GM12878 (cell line): Measurements from ENCODE around the gene PRR23B. TPM values are rescaled to one million over a fixed set of nuclear protein-coding genes. Genes with fewer than 3 reads are reported as not detected.

ENCODE experiments used
- ATAC-seq: fragments of 200-7000 bp; cut with Tn5 transposase; 3 replicates; pipeline ENCODE4 v1.9.1; 2020; ENCODE audit warnings: mild to moderate bottlenecking, moderate library complexity
- BruUV-seq: library from RNA; stranded (reverse); fragments of 400-500 nt; replicated peaks from 2 replicates; lab custom pipeline; 2021; lab: Mats Ljungman, UMichigan
- CTCF ChIA-PET: fragments of 300-600 bp; sonication (Branson Sonifier 250); formaldehyde crosslinking; extraction: SDS; loops from one replicate; lab custom pipeline; 2021; ENCODE audit warnings: inconsistent platforms; lab: Yijun Ruan, JAX
- POLR2A ChIA-PET: fragments of 350-600 bp; formaldehyde crosslinking; extraction: SDS; loops from one replicate; lab custom pipeline; 2021; ENCODE audit warnings: inconsistent platforms; lab: Charles Lee
- RAD21 ChIA-PET: fragments of 300-600 bp; sonication (Branson Sonifier 250); formaldehyde crosslinking; loops from one replicate; lab custom pipeline; 2023; ENCODE audit warnings: antibody characterized with exemption; ENCODE audit not compliant: unreplicated experiment; lab: Charles Lee
- SMC1A ChIA-PET: fragments of 300-600 bp; sonication (Branson Sonifier 250); formaldehyde crosslinking; loops from one replicate; lab custom pipeline; 2023; ENCODE audit not compliant: unreplicated experiment, uncharacterized antibody; lab: Charles Lee
- DNase-seq: peaks from one replicate; pipeline ENCODE4 v3.0.0-alpha.2; 2011; ENCODE audit warnings: low read depth, low spot score
- FAIRE-seq: peaks from 3 replicates; lab custom pipeline; 2011; peaks lifted over from hg19 to GRCh38; lab: Jason Lieb, UNC
- H2AFZ ChIP-seq: 2 replicates; pipeline ENCODE4 v1.6.0; 2011; ENCODE audit warnings: low read depth, low read length, control low read depth; ENCODE audit not compliant: control insufficient read depth
- H3K27ac ChIP-seq: 2 replicates; pipeline ENCODE4 v1.5.1; 2011; ENCODE audit warnings: control low read depth; ENCODE audit not compliant: control insufficient read depth, insufficient read depth
- H3K27me3 ChIP-seq, 2 experiments: replicated peaks in 1 of 2; 2 replicates each; pipeline versions ENCODE4 v1.6.0 to v1.6.1; 2011; ENCODE audit warnings: low read length in 1 of 2; ENCODE audit not compliant: control insufficient read depth in 2 of 2, insufficient read depth in 2 of 2
- H3K36me3 ChIP-seq, 2 experiments: 2 replicates each; pipeline ENCODE4 v1.5.1; 2011; ENCODE audit warnings: low read length in 1 of 2; ENCODE audit not compliant: control insufficient read depth in 2 of 2, insufficient read depth in 2 of 2
- H3K4me1 ChIP-seq: 2 replicates; pipeline ENCODE4 v1.6.1; 2011; ENCODE audit warnings: mild to moderate bottlenecking, low read length, moderate library complexity, mixed read lengths; ENCODE audit not compliant: control insufficient read depth, insufficient read depth
- H3K4me2 ChIP-seq: 2 replicates; pipeline ENCODE4 v1.6.0; 2011; ENCODE audit warnings: control low read depth; ENCODE audit not compliant: control insufficient read depth, insufficient read depth
- H3K4me3 ChIP-seq: fragments of 200-600 bp; sonication (generic); 2 replicates; pipeline ENCODE4 v1.5.1; 2016
- H3K79me2 ChIP-seq: 2 replicates; pipeline ENCODE4 v1.6.0; 2011; ENCODE audit warnings: low read length; ENCODE audit not compliant: control insufficient read depth, insufficient read depth
- H3K9ac ChIP-seq: 2 replicates; pipeline ENCODE4 v1.8.0; 2011; ENCODE audit warnings: low read length, control low read depth, mixed read lengths; ENCODE audit not compliant: control insufficient read depth, insufficient read depth
- H3K9me3 ChIP-seq: replicated peaks from 3 replicates; pipeline ENCODE4 v1.5.1; 2011; ENCODE audit warnings: mild to moderate bottlenecking, low read length; ENCODE audit not compliant: control insufficient read depth, insufficient read depth
- H4K20me1 ChIP-seq: 2 replicates; pipeline ENCODE4 v1.6.0; 2011; ENCODE audit not compliant: control insufficient read depth, insufficient read depth
- BMI1 ChIP-seq: fragments of 450-650 bp; IDR thresholded peaks from 2 replicates; pipeline ENCODE4 v1.6.1; 2016; ENCODE audit warnings: mild to moderate bottlenecking, moderate library complexity, borderline replicate concordance
- CHD4 ChIP-seq: fragments of 200-600 bp; sonication (generic); IDR thresholded peaks from 2 replicates; pipeline ENCODE4 v1.6.1; 2016; ENCODE audit warnings: mild to moderate bottlenecking
- CREB1 ChIP-seq: IDR thresholded peaks from 2 replicates; pipeline ENCODE4 v1.6.1; 2012; ENCODE audit warnings: low read depth, mild to moderate bottlenecking, inconsistent platforms
- HCFC1 ChIP-seq: fragments of 150-350 bp; IDR thresholded peaks from 2 replicates; pipeline ENCODE4 v1.6.1; 2014; ENCODE audit warnings: low read length
- JUND ChIP-seq: IDR thresholded peaks from 2 replicates; pipeline ENCODE4 v1.6.1; 2012; ENCODE audit warnings: low read depth, mild to moderate bottlenecking, low read length, improper control_type of control experiment, moderate library complexity
- LARP7 ChIP-seq: fragments of 450-650 bp; IDR thresholded peaks from 2 replicates; pipeline ENCODE4 v1.6.1; 2017; ENCODE audit warnings: mild to moderate bottlenecking
- MTA2 ChIP-seq: fragments of 450-650 bp; IDR thresholded peaks from 2 replicates; pipeline ENCODE4 v1.6.1; 2016; ENCODE audit warnings: low read depth, mild to moderate bottlenecking, moderate library complexity
- NR2F1 ChIP-seq: fragments of 450-650 bp; conservative IDR thresholded peaks from 2 replicates; pipeline ENCODE4 v1.6.1; 2017; ENCODE audit warnings: mild to moderate bottlenecking
- RFX5 ChIP-seq: IDR thresholded peaks from 2 replicates; pipeline ENCODE4 v1.6.1; 2011; ENCODE audit warnings: low read depth, low read length, improper control_type of control experiment
- SPI1 ChIP-seq: IDR thresholded peaks from 2 replicates; pipeline ENCODE4 v1.6.1; 2011; ENCODE audit warnings: low read depth, mild to moderate bottlenecking, low read length, moderate library complexity, borderline replicate concordance; ENCODE audit not compliant: insufficient read depth
- SREBF2 ChIP-seq: IDR thresholded peaks from 2 replicates; pipeline ENCODE4 v1.6.1; 2012; ENCODE audit warnings: mild to moderate bottlenecking, low read length
- TCF12 ChIP-seq: IDR thresholded peaks from 2 replicates; pipeline ENCODE4 v1.6.1; 2011; ENCODE audit warnings: low read depth, mild to moderate bottlenecking, low read length
- USF1 ChIP-seq: IDR thresholded peaks from 2 replicates; pipeline ENCODE4 v1.6.1; 2011; ENCODE audit warnings: borderline replicate concordance, low read depth, mild to moderate bottlenecking, moderate library complexity, mixed read lengths, low read length; ENCODE audit not compliant: insufficient read depth; ENCODE audit errors: extremely low read length
- WRNIP1 ChIP-seq: IDR thresholded peaks from 2 replicates; pipeline ENCODE4 v1.6.1; 2011; ENCODE audit warnings: low read depth, low read length, improper control_type of control experiment, borderline replicate concordance
- ZBED1 ChIP-seq: IDR thresholded peaks from 2 replicates; pipeline ENCODE4 v1.6.1; 2016; ENCODE audit warnings: borderline replicate concordance
- ZNF274 ChIP-seq: IDR thresholded peaks from one replicate; pipeline ENCODE4 v1.8.0; 2011; ENCODE audit not compliant: insufficient read length, insufficient read depth
- WGBS: methylation state at CpG from one replicate; pipeline ENCODE4 v1.1.6; 2016; ENCODE audit warnings: low lambda C conversion rate; ENCODE audit not compliant: insufficient replicate concordance, insufficient coverage; ENCODE audit errors: missing lambda C conversion rate; 5-methylcytosine and 5-hydroxymethylcytosine counted together
- in situ Hi-C: fragments of 300-500 bp; cut with MboI; formaldehyde crosslinking; loops from 9 replicates; pipeline ENCODE4 v1.14.3; 2018; ENCODE audit warnings: mixed read lengths
- intact Hi-C: fragments of 100-400 bp; cut with micrococcal nuclease; formaldehyde crosslinking; loops from one replicate; pipeline ENCODE4 v1.14.2; 2022; ENCODE audit not compliant: unreplicated experiment
- polyA plus RNA-seq, 11 experiments: library from polyadenylated mRNA; depleted of rRNA in 4 of 11; unstranded in 6 of 11; stranded (reverse) in 5 of 11; fragments of >200 nt; fragmentation: Nextera tagmentation in 4 of 11; fragmentation: Illumina TruSeq in 1 of 11; extraction: Ambion mirVana in 4 of 11; extraction: Trizol in 1 of 11; gene quantifications; 1 replicate in 1 of 11; 2 replicates in 10 of 11; pipeline versions ENCODE4 v1.2.1 to v1.2.3, GENCODE V29; 2011 to 2016; ENCODE audit warnings: inconsistent platforms in 2 of 11, missing spikeins in 2 of 11, low read depth in 1 of 11
- total RNA-seq, 4 experiments: library from RNA; depleted of rRNA in 3 of 4; stranded (reverse); fragments of >200 nt in 3 of 4; fragmentation: Illumina TruSeq in 1 of 4; extraction: Trizol in 1 of 4; gene quantifications; 2 replicates each; pipeline versions ENCODE4 v1.2.1 to v1.2.3, GENCODE V29; 2013 to 2021

The PRR23B gene
- total and polyA plus RNA-seq, 10 of the 15 experiments (the other 5 are each of a cell fraction or from before 2014, with no cell fraction given), result not detected

GRCh38 chr3:138974462-138974861, 46.3 kb downstream of the PRR23B start:
- in situ Hi-C loops (no loop called here), intact Hi-C loops (no loop called here)
- CTCF ChIA-PET, result no interaction called here

GRCh38 chr3:138972941-138973340, 47.8 kb downstream of the PRR23B start:
- DNase-seq (no peak), FAIRE-seq (no peak), ATAC-seq (no peak)
- RAD21 ChIA-PET, result no interaction called here
- intact Hi-C loops (no loop called here), in situ Hi-C loops (no loop called here)
- no peak overlapping the region for H3K9ac ChIP-seq
- H4K20me1 ChIP-seq, result no peaks in the 10 kb centered on the region
- SMC1A ChIA-PET, result interaction anchor here (0.6 kb wide), 1 partner anchor 1443 kb away, joined by 3 read pairs; no protein-coding TSS in a partner anchor
- no peak overlapping the region for H3K4me2 ChIP-seq
- H3K4me1 ChIP-seq, result no peaks in the 10 kb centered on the region
- H3K27me3 ChIP-seq, result no peaks in the 10 kb centered on the region
- no peaks in the 10 kb centered on the region for H3K9me3 ChIP-seq
- no peaks in the 10 kb centered on the region for H3K79me2 ChIP-seq
- CTCF ChIA-PET, result interaction anchor here (0.6 to 1.2 kb wide), 2 partner anchors 20 to 37 kb away, joined by 4 read pairs; no protein-coding TSS in a partner anchor
- WGBS, result 26% methylated on average over 5 of the region's 5 CpGs
- BruUV-seq, result no TSS peak
- no peak overlapping the region for H2AFZ ChIP-seq
- no peaks in the 10 kb centered on the region for H3K36me3 ChIP-seq
- POLR2A ChIA-PET, result no interaction called here
- H3K27ac ChIP-seq, result no peak overlapping the region
- no peak overlapping the region for H3K4me3 ChIP-seq
- TF ChIP-seq MTA2 (no peak), SPI1 (no peak), USF1 (no peak), ZNF274 (no peak), HCFC1 (no peak), RFX5 (no peak), BMI1 (no peak), SREBF2 (no peak), TCF12 (no peak), CHD4 (no peak), WRNIP1 (no peak), CREB1 (no peak), NR2F1 (no peak), JUND (no peak)

More at GRCh38 chr3:138974462-138974861, 46.3 kb downstream of the PRR23B start:
- FAIRE-seq (no peak), DNase-seq (no peak), ATAC-seq (no peak)
- Histone ChIP-seq H4K20me1 (no peaks in the 10 kb centered on the region), H2AFZ (no peak overlapping the region), H3K27me3 (no peaks in the 10 kb centered on the region), H3K4me2 (no peak overlapping the region), H3K27ac (no peak overlapping the region), H3K4me1 (no peaks in the 10 kb centered on the region), H3K9ac (no peak overlapping the region), H3K36me3 (no peaks in the 10 kb centered on the region), H3K4me3 (no peak overlapping the region), H3K79me2 (no peaks in the 10 kb centered on the region), H3K9me3 (no peaks in the 10 kb centered on the region)
- ChIA-PET RAD21 (no interaction called here), POLR2A (no interaction called here), SMC1A (no interaction called here)
- no TSS peak for BruUV-seq
- TF ChIP-seq HCFC1 (no peak), LARP7 (no peak), ZBED1 (no peak)
- WGBS, result 44% methylated on average over 5 of the region's 5 CpGs
